Psoas muscle (tissue), 8 donors: Measurements from ENCODE around the gene LHX8. TPM values are rescaled to one million over a fixed set of nuclear protein-coding genes. Genes with fewer than 3 reads are reported as not detected.
A peak's percentile ranks its signal among the peaks of the same experiment; 100 is the strongest.

Experiments
- ATAC-seq, 4 donors: fragments of 200-7000 bp; cut with Tn5 transposase; one replicate each; pipeline ENCODE4 v1.9.1; 2020; ENCODE audit warnings: moderate library complexity in 3 of 4, mild to moderate bottlenecking in 2 of 4
- DNase-seq, 2 donors: peaks; one replicate each; pipeline ENCODE4 v3.0.0-alpha.2; 2020
- H3K27ac ChIP-seq: fragments of 200-600 bp; one replicate; pipeline ENCODE4 v1.8.0; 2022
- H3K27me3 ChIP-seq, 3 donors: fragments of 200-600 bp in 1 of 3; one replicate each; pipeline versions ENCODE4 v1.6.1 to v1.8.0; 2013 to 2022; ENCODE audit warnings: low read length in 2 of 3, mild to moderate bottlenecking in 2 of 3, moderate library complexity in 1 of 3; ENCODE audit not compliant: insufficient read depth in 3 of 3
- H3K36me3 ChIP-seq, 2 donors: fragments of 200-600 bp in 1 of 2; one replicate each; pipeline versions ENCODE4 v1.6.1 to v1.8.0; 2013 to 2022; ENCODE audit warnings: low read depth in 1 of 2, mild to moderate bottlenecking in 1 of 2, moderate library complexity in 1 of 2; ENCODE audit not compliant: insufficient read depth in 1 of 2
- H3K4me1 ChIP-seq: fragments of 200-600 bp; one replicate; pipeline ENCODE4 v1.8.0; 2022
- H3K4me3 ChIP-seq: fragments of 200-600 bp; one replicate; pipeline ENCODE4 v1.8.0; 2022; ENCODE audit warnings: mild to moderate bottlenecking
- H3K9me3 ChIP-seq: fragments of 200-600 bp; one replicate; pipeline ENCODE4 v1.8.0; 2022
- WGBS, 3 donors: extraction: QIAGEN DNeasy Blood & Tissue Kit; methylation state at CpG; one replicate each; pipeline versions ENCODE4 v1.1.6 to v1.1.7; 2013; 5-methylcytosine and 5-hydroxymethylcytosine counted together
- intact Hi-C, 2 donors: fragments of 100-400 bp; cut with DNase I; formaldehyde crosslinking; loops; one replicate each; pipeline versions ENCODE4 v1.11.0 to v1.14.2; 2022
- polyA plus RNA-seq, 3 donors: library from polyadenylated mRNA; stranded (reverse); fragments of 200-250 nt; gene quantifications; one replicate each; pipeline ENCODE4 v1.2.3, GENCODE V29; 2013
- total RNA-seq, 4 donors: library from RNA; stranded (reverse); fragmentation: NEBNext Ultra II Directional in 2 of 4; extraction: Animal tissue kit (Norgen Biotek cat#: 25700) in 2 of 4; gene quantifications; one replicate each; pipeline versions ENCODE4 v1.2.1 to v1.2.4, GENCODE V29; 2021 to 2023
- TF ChIP-seq, protein P1 (sequence below): fragments of 200-600 bp; IDR thresholded peaks from one replicate; pipeline ENCODE4 v1.8.0; 2022; ENCODE audit warnings: antibody characterized with exemption
- donor health status: healthy with polysubstance abuse.
- donor health status: DM: no; HTN: no; CAD: no; lungs with moderate emphysema.
- donor health status: Bipolar disorder and iron deficiency.
- donor health status: healthy.
- donor health status: DM: yes; HTN: yes; CAD: no.
- donor health status: DM: no; HTN: no; CAD: no.
- donor health status: DM: no; HTN: no; CAD: no.
- donor health status: DM: yes; HTN: yes; CAD: no.

LHX8 gene
- total and polyA plus RNA-seq, 7 donors, result not detected

DNA sequence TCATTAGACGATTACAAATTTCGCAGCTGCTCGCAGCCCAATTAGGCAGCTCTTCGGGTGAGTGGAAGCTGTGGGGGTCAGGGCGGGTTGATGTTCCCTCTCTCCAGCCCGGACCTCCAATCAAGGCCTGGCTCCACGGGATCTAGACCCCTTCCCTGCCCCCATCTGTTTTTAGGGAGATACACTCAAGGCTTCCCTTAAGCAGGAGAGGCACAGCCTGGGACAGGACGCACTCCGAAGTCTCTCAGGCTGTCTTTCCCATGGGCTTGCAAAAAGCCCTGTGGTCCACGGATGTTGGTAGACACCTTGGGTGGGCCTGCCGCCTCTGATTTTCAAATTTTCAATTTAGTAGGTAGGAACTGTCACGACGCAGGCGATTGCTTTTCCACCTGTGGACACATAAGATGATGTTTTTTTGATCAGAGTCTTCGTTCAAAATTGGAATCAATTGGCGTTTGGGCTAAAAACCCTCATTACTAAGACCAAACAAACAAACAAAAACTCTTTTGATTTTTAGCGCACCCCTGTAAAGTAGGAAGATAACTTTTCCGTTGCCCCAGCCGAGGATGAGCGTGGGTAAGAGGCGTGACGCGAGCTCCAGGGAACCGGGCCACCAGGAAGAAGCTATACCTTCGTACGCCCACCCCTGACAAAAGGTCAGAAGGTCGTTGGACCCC lies 2.5 kb upstream of the LHX8 start:
- TF ChIP-seq, protein P1, sequence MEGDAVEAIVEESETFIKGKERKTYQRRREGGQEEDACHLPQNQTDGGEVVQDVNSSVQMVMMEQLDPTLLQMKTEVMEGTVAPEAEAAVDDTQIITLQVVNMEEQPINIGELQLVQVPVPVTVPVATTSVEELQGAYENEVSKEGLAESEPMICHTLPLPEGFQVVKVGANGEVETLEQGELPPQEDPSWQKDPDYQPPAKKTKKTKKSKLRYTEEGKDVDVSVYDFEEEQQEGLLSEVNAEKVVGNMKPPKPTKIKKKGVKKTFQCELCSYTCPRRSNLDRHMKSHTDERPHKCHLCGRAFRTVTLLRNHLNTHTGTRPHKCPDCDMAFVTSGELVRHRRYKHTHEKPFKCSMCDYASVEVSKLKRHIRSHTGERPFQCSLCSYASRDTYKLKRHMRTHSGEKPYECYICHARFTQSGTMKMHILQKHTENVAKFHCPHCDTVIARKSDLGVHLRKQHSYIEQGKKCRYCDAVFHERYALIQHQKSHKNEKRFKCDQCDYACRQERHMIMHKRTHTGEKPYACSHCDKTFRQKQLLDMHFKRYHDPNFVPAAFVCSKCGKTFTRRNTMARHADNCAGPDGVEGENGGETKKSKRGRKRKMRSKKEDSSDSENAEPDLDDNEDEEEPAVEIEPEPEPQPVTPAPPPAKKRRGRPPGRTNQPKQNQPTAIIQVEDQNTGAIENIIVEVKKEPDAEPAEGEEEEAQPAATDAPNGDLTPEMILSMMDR, result no peak
- no peaks in the 10 kb centered on the region for H3K4me1 ChIP-seq

DNA sequence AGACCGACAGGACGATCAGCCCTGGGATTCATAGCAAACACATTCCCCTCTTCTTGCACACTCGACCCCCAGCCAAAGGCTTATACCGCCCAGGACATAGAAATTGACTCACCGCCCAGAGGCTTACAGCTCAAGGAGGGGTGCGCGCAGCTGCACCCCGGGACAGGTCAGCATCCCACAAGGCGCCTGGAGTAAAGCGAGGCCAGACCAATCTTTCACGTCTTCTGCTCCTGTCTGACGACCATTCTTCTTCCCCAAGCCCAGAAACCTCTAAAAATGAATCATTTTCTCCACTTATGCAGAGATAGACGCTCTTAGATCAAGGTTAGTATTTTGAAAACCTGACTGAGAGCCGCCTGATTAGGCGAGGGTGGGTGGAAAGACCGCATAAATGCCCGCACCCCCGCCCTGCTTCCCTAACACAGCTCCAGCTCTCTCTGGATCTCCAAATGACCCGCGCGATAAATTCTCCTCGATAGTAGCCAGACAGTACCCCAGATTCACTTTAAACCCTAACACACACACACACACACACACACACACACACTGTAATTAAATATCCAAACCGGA lies 1.9 kb upstream of the LHX8 start:
- no peaks in the 10 kb centered on the region for H3K36me3 ChIP-seq
- H3K27ac ChIP-seq, result no peak overlapping the region
- no peaks in the 10 kb centered on the region for H3K4me1 ChIP-seq
- intact Hi-C loops, result no loop called here
- H3K4me3 ChIP-seq, result no peak overlapping the region
- WGBS, 3 donors, result 5 to 8% (median 7%) methylated on average over 23 of the region's 23 CpGs
- TF ChIP-seq, protein P1, result no peak
- peaks cover 8 to 98% (median 68%) of the 10 kb centered on the region in 3 donors for H3K27me3 ChIP-seq
- no peaks in the 10 kb centered on the region for H3K9me3 ChIP-seq
- DNase-seq (no peak), ATAC-seq (no peak)

More for the DNA sequence above, 2.5 kb upstream of the LHX8 start:
- WGBS, 3 donors, result 6% methylated on average over 27 of the region's 27 CpGs
- Histone ChIP-seq H3K4me3 (no peak overlapping the region), H3K36me3 (no peaks in the 10 kb centered on the region), H3K9me3 (no peaks in the 10 kb centered on the region), H3K27me3 (peaks cover 8 to 99% (median 70%) of the 10 kb centered on the region in 3 donors), H3K27ac (no peak overlapping the region)
- ATAC-seq (no peak), DNase-seq (no peak)
- intact Hi-C loops, result no loop called here

DNA sequence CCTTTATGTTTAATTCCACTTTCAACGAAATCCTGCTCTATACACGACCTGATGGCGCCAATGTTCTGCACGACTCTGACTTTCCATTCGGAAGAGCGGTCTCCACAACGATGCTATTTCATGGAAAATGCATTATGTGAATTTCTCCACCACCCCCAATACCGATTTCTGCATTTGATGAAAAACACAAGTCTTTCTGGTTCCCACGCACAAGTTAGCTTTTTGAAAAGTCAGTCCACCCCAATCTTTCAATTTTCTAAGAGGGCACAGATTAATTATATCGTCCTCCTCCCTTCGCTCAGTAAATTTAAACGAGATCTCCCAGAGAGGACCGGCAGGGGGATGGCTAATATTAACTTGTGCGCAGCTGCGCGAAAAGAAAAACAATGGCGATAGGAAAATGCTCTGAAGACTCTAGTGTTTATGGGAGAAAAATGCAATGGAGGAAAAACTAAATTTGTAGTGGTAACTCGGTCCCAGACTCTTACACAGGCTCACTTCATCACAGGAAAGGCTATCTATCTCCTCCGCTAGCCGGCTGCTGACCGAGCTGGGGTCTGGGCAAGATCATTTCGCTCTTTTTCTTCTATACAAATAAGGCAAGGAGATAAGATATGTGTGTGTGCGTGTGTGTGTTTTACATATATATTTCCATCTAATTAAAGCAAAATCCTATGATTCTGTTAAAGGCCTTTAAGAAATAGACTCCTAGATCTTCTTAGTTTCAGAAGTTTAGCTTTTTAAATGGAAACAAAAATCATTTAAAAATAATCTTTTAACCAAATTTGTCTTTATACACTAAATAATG lies 1.2 kb upstream of the LHX8 start:
- TF ChIP-seq, protein P1, result no peak
- no peaks in the 10 kb centered on the region for H3K4me1 ChIP-seq
- ATAC-seq, result no peak
- DNase-seq, result no peak
- H3K36me3 ChIP-seq, result no peaks in the 10 kb centered on the region
- peaks cover 8 to 98% (median 64%) of the 10 kb centered on the region in 3 donors for H3K27me3 ChIP-seq
- intact Hi-C loops, result no loop called here
- no peaks in the 10 kb centered on the region for H3K9me3 ChIP-seq
- H3K27ac ChIP-seq, result no peak overlapping the region
- 13 to 15% (median 14%) methylated on average over 23 of the region's 23 CpGs for WGBS, 3 donors
- no peak overlapping the region for H3K4me3 ChIP-seq

DNA sequence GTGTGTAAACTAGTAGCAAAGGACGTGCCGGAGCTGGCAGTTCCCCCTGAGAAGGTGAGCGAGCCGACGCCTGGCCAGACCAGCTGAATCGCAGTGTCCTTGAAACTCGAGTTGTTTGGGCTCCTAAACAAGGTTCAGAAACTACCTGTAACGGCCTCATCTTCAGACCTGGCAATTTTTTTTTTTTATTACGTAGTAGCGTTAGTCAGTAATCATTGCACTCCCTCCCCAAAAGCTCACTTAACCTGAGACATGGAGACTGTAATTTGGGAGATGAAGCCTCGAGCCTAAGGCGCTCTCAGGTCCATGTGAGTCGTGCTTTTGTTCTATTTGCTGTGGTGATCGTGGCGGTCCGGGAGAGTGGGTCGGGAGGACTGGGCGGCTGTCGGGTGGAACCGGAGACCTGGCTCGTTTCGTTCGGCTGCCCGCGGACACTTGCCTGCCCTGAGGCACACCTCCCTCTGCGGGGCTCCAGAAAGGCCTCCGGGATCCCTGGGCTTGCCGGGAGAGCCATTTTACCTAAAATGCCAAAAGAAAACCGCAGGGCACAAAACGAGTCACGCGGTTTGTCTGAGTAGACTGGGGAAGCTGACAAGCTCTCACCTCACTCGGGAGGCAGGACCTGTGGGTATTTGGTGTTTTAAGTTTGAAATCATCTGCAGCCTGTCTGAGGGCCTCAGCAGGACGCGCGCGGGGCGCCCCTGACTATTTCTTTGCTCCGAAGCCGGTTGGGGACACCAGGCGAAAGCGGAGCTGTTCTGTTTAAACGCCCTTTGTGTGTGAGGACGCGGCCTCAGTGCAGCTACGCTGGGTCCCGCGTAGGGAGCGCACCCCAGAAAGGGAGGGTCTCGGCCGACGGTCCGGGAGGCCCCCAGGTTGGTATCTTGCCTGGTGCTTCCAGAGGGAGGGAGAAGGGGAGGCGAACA lies 722 bp downstream of the LHX8 start:
- peaks cover 8 to 98% (median 49%) of the 10 kb centered on the region in 3 donors for H3K27me3 ChIP-seq
- no peaks in the 10 kb centered on the region for H3K9me3 ChIP-seq
- peak overlapping the region; percentile 50 for H3K4me3 ChIP-seq
- H3K27ac ChIP-seq, result no peak overlapping the region
- TF ChIP-seq, protein P1, result no peak
- no peaks in the 10 kb centered on the region for H3K36me3 ChIP-seq
- intact Hi-C loops, result no loop called here
- no peak for DNase-seq
- ATAC-seq, result no peak
- H3K4me1 ChIP-seq, result no peaks in the 10 kb centered on the region
- 4 to 5% (median 4%) methylated on average over 54 of the region's 54 CpGs for WGBS, 3 donors
